Hepatocyte (in vitro differentiated cells): Measurements from ENCODE around the gene AOAH. TPM values are rescaled to one million over a fixed set of nuclear protein-coding genes. Genes with fewer than 3 reads are reported as not detected.
A peak's percentile ranks its signal among the peaks of the same experiment; 100 is the strongest.

ENCODE experiments used
- DNase-seq: peaks from one replicate; pipeline ENCODE4 v3.0.0-alpha.2; 2016; ENCODE audit warnings: low spot score
- H2AFZ ChIP-seq: fragments of 200-600 bp; sonication (generic); 2 replicates; pipeline ENCODE4 v1.6.0; 2016; ENCODE audit warnings: antibody characterized with exemption, mild to moderate bottlenecking
- H3K27ac ChIP-seq: fragments of 200-600 bp; sonication (generic); 2 replicates; pipeline ENCODE4 v1.5.1; 2016; ENCODE audit warnings: mild to moderate bottlenecking
- H3K27me3 ChIP-seq: fragments of 200-600 bp; sonication (generic); 2 replicates; pipeline ENCODE4 v1.6.1; 2016
- H3K36me3 ChIP-seq: fragments of 200-600 bp; sonication (generic); replicated peaks from 2 replicates; pipeline ENCODE4 v1.5.1; 2016; ENCODE audit warnings: low read depth; ENCODE audit not compliant: insufficient read depth
- H3K4me1 ChIP-seq: fragments of 200-600 bp; sonication (generic); 2 replicates; pipeline ENCODE4 v1.5.1; 2016; ENCODE audit warnings: mild to moderate bottlenecking, moderate library complexity; ENCODE audit not compliant: insufficient read depth
- H3K4me2 ChIP-seq: fragments of 200-600 bp; sonication (generic); 2 replicates; pipeline ENCODE4 v1.6.0; 2016
- H3K4me3 ChIP-seq: fragments of 200-600 bp; sonication (generic); 2 replicates; pipeline ENCODE4 v1.5.1; 2016; ENCODE audit warnings: mild to moderate bottlenecking
- H3K79me2 ChIP-seq: fragments of 200-600 bp; sonication (generic); 2 replicates; pipeline ENCODE4 v1.6.0; 2017; ENCODE audit warnings: mild to moderate bottlenecking
- H3K9me2 ChIP-seq: fragments of 200-600 bp; sonication (generic); replicated peaks from 2 replicates; pipeline ENCODE4 v1.6.0; 2017; ENCODE audit warnings: mild to moderate bottlenecking; ENCODE audit not compliant: insufficient read depth
- H3K9me3 ChIP-seq: fragments of 200-600 bp; sonication (generic); 2 replicates; pipeline ENCODE4 v1.5.1; 2016; ENCODE audit warnings: low read depth, mild to moderate bottlenecking
- H4K20me1 ChIP-seq: fragments of 200-600 bp; sonication (generic); 2 replicates; pipeline ENCODE4 v1.6.0; 2016; ENCODE audit warnings: mild to moderate bottlenecking; ENCODE audit not compliant: insufficient read depth, poor library complexity, severe bottlenecking
- CTCF ChIP-seq: fragments of 200-600 bp; sonication (generic); IDR thresholded peaks from 2 replicates; pipeline ENCODE4 v1.5.1; 2016; ENCODE audit warnings: antibody characterized with exemption, mild to moderate bottlenecking; ENCODE audit not compliant: poor library complexity
- EZH2 ChIP-seq: fragments of 200-600 bp; sonication (generic); IDR thresholded peaks from 2 replicates; pipeline ENCODE4 v1.6.1; 2016; ENCODE audit warnings: antibody characterized with exemption, mild to moderate bottlenecking, borderline replicate concordance
- EZH2phosphoT487 ChIP-seq: fragments of 200-600 bp; sonication (generic); IDR thresholded peaks from one replicate; pipeline ENCODE4 v1.6.1; 2018; ENCODE audit warnings: antibody characterized with exemption, mild to moderate bottlenecking, low read depth, moderate library complexity; ENCODE audit not compliant: unreplicated experiment, severe bottlenecking
- WGBS: methylation state at CpG from one replicate; pipeline ENCODE4 v1.1.6; 2016; ENCODE audit warnings: low lambda C conversion rate; ENCODE audit errors: missing lambda C conversion rate; 5-methylcytosine and 5-hydroxymethylcytosine counted together
- polyA plus RNA-seq: library from polyadenylated mRNA; unstranded; fragments of >200 nt; fragmentation: Nextera tagmentation; extraction: Ambion mirVana; gene quantifications from 2 replicates; pipeline ENCODE4 v1.2.1, GENCODE V29; 2016
- total RNA-seq: library from RNA; depleted of rRNA; stranded (reverse); fragments of >200 nt; gene quantifications from 2 replicates; pipeline ENCODE4 v1.2.3, GENCODE V29; 2014

AOAH gene
- total and polyA plus RNA-seq, 2 experiments from 2014 or later: 2.4 to 3.9 TPM

GRCh38 chr7:36474283-36475010 lies 249.8 kb downstream of the AOAH start:
- Histone ChIP-seq H3K4me1 (no peaks in the 10 kb centered on the region), H3K9me3 (no peaks in the 10 kb centered on the region), H4K20me1 (no peaks in the 10 kb centered on the region), H3K79me2 (no peaks in the 10 kb centered on the region), H3K27ac (no peak overlapping the region), H3K27me3 (no peaks in the 10 kb centered on the region), H3K36me3 (no peaks in the 10 kb centered on the region), H3K4me3 (no peak overlapping the region), H3K4me2 (no peak overlapping the region), H3K9me2 (no peaks in the 10 kb centered on the region), H2AFZ (no peak overlapping the region)
- no peak for TF ChIP-seq EZH2phosphoT487
- TF ChIP-seq CTCF: no peak
- no peak for TF ChIP-seq EZH2
- 85% methylated on average over 6 of the region's 6 CpGs for WGBS
- DNase-seq: no peak

DNA sequence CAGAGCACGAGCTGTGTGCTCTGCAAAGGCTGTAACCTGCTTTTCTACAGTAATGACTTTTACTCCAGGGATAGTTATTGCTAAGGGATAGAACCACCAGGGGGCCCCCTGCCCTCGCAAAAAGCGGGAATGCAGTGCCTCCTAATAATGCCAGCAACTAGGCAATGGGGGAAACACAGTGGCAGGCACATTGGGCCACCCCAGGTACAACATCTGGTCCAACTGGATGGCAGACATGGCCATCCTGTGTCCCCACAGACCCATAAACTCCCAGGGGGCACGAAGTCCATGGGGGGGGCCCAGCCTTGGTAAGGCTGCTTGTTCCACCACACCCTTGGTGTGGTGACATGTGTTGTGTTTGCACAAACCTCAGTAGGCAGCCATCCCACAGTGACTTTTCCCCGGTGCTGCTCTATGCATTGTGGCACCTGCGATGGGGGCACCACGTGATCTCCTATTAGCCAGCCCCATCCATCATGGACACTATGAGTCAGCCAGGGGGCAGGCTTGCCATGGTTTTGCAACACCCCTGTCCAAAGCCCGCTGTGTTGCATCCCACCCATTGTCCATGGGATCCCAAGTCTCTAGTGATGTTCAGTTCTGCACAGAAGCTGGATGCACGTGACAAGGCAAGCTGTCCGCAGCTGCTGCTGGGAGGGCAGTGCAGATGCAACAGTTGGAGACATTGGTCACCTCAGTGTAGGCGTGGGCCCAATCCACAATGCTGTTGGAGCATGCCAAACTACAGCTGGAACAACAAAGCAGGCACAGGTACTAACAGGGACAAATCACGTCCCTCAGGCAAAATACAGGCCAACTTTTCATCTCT lies 250.6 kb downstream of the AOAH start:
- Histone ChIP-seq H4K20me1 (no peaks in the 10 kb centered on the region), H3K79me2 (no peaks in the 10 kb centered on the region), H3K4me2 (no peak overlapping the region), H3K9me3 (no peaks in the 10 kb centered on the region), H3K4me1 (no peaks in the 10 kb centered on the region), H3K9me2 (no peaks in the 10 kb centered on the region), H3K4me3 (no peak overlapping the region), H3K27me3 (no peaks in the 10 kb centered on the region), H3K36me3 (no peaks in the 10 kb centered on the region), H2AFZ (no peak overlapping the region), H3K27ac (no peak overlapping the region)
- DNase-seq: peak; percentile 44
- TF ChIP-seq EZH2phosphoT487 (no peak), CTCF (peak; percentile 43)
- WGBS: 75% methylated on average over 12 of the region's 12 CpGs

DNA sequence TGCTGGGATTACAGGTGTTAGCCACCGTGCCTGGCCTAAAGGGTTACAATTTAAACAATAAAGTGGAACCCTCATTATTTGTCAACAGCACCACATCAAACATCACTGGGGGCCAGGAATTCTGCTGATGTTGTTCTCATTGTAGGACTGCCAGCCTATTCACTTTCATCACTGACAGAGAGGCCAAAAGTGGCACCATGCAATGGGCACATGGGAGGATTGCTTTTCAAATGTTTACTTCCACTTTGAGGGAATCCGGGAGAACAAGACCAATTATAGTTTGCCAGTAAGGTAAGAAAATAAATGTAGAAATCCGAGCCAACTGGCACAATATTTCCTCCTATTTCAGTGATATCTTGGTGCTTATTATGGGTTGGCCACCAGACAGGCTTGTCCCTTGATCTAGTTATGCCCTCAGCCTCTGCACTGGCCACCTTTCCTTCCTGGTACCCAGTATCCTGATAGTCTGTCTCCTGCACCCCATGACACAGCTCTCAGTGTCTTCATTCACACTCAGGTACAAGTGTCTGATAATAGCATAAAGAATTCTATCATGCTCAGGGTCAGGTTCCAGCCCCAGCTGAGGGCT lies 252.1 kb downstream of the AOAH start:
- Histone ChIP-seq H3K4me3 (no peak overlapping the region), H3K27ac (no peak overlapping the region), H3K9me2 (no peaks in the 10 kb centered on the region), H3K79me2 (no peaks in the 10 kb centered on the region), H3K9me3 (no peaks in the 10 kb centered on the region), H3K4me2 (no peak overlapping the region), H3K36me3 (no peaks in the 10 kb centered on the region), H2AFZ (no peak overlapping the region), H3K4me1 (no peaks in the 10 kb centered on the region), H3K27me3 (no peaks in the 10 kb centered on the region), H4K20me1 (no peaks in the 10 kb centered on the region)
- DNase-seq: no peak
- TF ChIP-seq CTCF: no peak
- no peak for TF ChIP-seq EZH2
- no peak for TF ChIP-seq EZH2phosphoT487
- 87% methylated on average over 3 of the region's 3 CpGs for WGBS
